Mucosa of gallbladder (tissue), 1 donor: Measurements from ENCODE around the gene TLR7. TPM values are rescaled to one million over a fixed set of nuclear protein-coding genes. Genes with fewer than 3 reads are reported as not detected.

Experiments
- DNase-seq: peaks from one replicate; pipeline ENCODE4 v3.0.0-alpha.2; 2020; ENCODE audit warnings: low spot score
- total RNA-seq: library from RNA; stranded (reverse); gene quantifications from one replicate; pipeline ENCODE4 v1.2.1, GENCODE V29; 2021
- donor health status: DM: no; HTN: no; CAD: no.

The TLR7 gene
- total RNA-seq, 1 donor from 2014 or later, result 4.3 TPM

GRCh38 chrX:12891171-12891570 is 24.3 kb downstream of the TLR7 start:
- DNase-seq, result no peak

DNA sequence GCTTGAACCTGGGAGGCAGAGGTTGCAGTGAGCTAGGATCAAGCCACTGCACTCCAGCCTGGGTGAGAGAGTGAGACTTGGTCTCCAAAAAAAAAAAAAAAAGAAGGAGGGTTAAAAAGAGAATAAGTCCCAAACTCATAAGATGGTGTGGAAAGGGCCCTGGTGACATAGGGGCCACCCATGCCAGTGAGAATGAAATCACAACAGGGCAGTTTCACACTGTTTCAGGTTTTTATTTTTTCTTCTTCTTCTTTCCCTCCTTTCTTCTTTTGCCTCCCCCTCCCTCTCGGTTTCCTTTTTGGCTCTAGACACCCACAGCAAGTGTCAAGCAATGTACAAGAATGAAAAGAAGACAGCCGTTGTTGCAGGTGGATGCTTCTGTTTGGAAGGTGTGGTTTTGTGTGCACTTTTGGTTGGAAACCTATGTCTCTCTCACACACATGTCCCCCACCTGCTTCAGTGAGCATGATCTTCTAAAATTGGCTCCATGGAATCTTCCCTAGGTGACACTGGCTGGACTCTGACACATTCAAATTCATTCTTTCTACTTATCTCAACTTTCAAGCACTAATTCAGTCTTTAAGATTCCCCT is 25.1 kb downstream of the TLR7 start:
- no peak for DNase-seq

GRCh38 chrX:12892716-12893115 is 25.8 kb downstream of the TLR7 start:
- DNase-seq, result no peak

- no peak for DNase-seq
These were observed 27.5 kb downstream of the TLR7 start for GRCh38 chrX:12894074-12895030.

DNA sequence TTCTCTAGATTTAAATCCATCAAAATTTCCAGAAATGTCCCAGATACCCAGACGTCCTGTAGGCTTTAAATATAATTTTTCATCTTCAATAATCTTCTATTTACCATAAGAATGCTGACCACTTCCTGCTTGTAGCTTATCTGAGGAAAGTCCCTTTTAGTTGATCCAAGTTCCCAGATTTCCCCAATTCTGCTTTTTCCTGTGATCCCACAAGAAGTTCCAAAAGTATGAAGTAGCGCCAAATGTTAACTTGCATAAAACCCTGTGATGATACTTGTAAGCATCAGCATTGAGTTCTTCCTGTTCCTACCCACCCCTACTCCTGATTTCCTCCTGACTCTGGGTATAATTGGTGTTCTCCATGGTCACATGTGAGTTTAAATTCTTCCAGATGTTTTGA is 29.0 kb downstream of the TLR7 start:
- DNase-seq, result no peak

DNA sequence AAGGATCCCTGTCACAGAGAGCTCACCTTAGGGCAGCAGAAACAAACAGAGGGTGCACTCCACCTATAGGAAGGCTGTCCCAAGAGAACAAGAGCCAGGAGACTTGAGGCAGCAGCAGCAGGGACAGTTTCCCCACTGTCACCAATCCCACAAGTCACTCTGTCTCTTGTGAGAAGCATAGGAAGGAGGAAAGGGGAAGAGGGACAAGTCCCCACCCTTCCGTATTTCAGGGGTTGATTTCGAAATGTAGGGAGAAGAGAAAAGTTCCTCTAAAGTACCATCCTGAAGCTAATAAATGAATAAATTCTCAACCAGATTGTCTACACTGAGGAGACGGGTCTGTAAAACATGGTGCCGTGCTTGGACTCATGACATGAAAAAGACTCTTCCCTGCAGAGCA is 30.1 kb downstream of the TLR7 start:
- no peak for DNase-seq

- no peak for DNase-seq
These were observed 31.2 kb downstream of the TLR7 start for GRCh38 chrX:12898073-12898472.

GRCh38 chrX:12899506-12899905 is 32.6 kb downstream of the TLR7 start:
- DNase-seq, result no peak

DNA sequence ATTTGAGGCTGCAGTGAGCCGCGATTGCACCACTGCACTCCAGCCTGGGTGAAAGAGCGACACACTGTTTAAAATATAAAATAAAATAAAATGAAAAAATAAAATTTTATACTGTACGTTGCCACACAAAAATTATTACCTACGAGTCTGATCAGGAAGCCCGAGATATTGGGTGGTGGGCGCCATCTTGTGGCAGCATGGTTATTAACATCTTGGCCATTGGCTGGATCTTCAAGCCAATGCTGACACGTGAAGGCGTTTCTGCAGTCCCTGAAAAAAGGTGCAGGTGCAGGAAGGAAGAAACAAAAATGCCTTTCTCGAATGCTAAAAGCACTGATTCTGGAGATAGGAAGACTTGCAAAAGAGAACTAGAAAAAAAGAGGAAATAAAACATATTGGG is 34.6 kb downstream of the TLR7 start:
- peak; percentile 64 for DNase-seq

- peak; percentile 14 for DNase-seq
These were observed 36.8 kb downstream of the TLR7 start for GRCh38 chrX:12903646-12904045.

DNA sequence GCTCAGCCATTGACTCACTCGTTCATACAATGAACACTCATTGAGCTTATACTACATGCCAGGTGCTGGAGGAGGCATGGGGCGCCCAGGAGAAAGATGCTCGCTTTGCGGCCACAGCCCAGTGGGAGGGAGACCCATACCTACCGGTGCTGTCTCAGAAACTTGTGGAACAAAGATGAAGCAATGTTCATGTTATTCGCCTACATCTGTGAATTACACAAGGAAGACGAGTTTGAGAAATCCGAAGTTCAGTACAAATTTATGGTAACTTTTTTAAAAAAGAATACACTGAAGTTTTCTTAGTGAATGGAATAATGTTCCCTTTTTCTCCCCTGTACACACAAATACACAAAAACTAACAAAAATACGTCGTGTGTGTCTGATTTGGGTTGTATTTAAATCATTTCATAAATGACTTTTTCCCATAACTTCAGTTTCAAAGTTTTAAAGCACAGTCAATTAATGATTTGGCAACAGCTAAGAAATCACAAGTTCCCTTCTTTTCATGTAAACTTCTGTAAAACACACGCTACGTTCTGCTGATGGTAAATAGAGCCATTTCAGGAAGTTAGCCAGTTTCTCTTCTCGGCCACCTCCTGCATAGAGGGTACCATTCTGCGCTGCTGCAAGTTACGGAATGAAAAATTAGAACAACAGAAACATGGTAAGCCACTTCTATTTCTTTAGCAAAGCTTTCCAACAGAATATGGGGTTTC is 39.3 kb downstream of the TLR7 start, which contains the start of gene TLR8:
Gene TLR8 (plus strand): TSS at position 575 of the 716 bp plus-strand sequence. CDS start 87 bp downstream, at position 662.
- no peak for DNase-seq

GRCh38 chrX:12910423-12911121 is 43.7 kb downstream of the TLR7 start:
- no peak for DNase-seq

DNA sequence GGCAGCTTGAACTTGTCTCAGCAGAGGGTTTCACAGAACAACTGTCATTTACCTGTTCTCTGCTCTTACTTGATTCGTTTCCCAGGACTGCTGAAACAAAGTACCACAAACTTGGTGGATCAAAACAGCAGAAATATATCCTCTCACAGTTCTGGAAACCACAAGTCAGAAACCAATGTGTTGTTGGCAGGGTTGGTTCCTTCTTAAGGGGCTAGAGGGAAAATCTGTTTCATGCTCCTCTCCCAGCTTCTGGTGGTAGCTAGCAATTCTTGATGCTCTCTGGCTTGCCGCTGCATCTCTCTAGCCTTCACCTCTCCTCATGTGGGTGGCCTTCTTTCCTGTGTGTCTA is 44.2 kb downstream of the TLR7 start:
- no peak for DNase-seq

DNA sequence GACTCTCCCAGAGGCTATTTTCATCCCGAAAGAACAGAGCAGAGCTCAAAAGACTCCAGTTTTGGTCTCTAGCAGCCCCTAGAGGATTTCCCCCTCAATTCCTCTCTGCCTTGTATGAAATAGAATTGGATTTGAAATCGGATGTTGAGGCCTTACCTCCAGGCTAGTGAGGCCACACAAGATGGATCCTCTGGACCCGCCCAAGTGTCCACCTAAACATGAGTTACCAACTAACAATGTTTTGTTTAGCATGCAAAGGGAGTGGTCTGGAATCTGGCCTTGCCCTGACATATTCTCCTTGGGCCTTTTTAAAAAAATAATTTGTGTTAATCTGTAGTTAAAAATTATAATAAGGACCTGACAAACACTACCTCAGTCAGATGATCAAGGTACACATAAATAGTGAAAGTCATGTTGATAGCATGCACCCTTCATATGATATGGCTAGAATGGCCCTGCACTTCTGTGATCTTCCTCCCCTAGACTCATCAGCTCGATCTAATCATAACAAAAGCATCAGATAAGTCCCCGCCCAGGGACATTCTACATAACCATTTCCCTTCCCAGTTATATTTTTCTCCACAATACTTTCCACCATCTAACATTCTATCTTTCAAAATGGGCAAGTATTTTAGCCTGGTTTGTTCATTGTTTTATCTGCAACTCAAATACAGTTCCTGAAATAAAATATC is 46.1 kb downstream of the TLR7 start:
- no peak for DNase-seq

DNA sequence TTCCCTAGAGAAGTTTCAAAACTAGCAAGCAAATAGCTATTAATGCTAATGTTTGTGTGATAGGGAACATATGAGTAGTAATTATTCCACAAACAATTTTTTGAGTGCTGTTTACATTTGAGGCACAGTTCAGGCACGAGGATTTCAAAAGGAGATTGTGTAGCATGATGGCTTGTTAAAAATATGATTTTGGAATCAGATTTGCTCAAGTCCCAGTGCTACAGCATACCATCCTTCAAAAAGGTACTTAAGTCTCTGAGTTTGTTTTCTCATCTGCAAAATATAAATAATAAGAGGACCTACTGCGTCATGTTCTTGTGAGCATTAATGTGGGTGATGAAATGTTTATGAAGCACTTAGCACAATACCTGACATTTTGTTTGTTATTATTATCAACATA is 50.9 kb downstream of the TLR7 start:
- DNase-seq, result no peak

DNA sequence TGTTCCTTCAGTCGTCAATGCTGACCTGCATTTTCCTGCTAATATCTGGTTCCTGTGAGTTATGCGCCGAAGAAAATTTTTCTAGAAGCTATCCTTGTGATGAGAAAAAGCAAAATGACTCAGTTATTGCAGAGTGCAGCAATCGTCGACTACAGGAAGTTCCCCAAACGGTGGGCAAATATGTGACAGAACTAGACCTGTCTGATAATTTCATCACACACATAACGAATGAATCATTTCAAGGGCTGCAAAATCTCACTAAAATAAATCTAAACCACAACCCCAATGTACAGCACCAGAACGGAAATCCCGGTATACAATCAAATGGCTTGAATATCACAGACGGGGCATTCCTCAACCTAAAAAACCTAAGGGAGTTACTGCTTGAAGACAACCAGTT is 52.2 kb downstream of the TLR7 start:
- no peak for DNase-seq

- DNase-seq, result no peak
These were observed 52.7 kb downstream of the TLR7 start for GRCh38 chrX:12919620-12920019.

GRCh38 chrX:12920990-12921389 is 54.1 kb downstream of the TLR7 start:
- DNase-seq, result no peak

GRCh38 chrX:12921886-12922598 is 55.2 kb downstream of the TLR7 start:
- DNase-seq, result no peak

DNA sequence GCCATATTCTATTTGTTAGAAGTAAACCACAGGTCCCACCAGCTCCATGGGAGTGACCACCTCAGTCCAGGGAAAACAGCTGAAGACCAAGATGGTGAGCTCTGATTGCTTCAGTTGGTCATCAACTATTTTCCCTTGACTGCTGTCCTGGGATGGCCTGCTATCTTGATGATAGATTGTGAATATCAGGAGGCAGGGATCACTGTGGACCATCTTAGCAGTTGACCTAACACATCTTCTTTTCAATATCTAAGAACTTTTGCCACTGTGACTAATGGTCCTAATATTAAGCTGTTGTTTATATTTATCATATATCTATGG is 55.7 kb downstream of the TLR7 start:
- no peak for DNase-seq

DNA sequence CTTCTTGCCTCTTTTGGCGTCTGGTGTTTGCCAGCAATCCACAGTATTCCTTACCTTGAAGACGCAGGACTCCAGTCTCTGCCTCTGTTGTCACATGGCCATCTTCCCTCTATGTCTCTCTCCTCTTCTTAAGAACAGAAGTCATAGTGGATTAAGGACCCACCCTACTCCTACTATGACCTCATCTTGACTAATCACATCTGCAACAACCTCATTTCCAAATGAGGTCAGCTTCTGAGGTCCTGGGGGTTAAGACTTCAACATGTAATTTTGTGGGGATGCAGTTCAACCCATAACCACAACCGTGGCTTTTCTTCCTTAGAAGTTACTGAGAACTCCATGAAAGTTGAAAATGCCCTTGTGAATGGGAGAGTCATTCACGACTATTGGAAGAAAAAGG is 62.8 kb downstream of the TLR7 start:
- DNase-seq, result no peak
